Daoy (cell line): Measurements from ENCODE around the gene APEH. TPM values are rescaled to one million over a fixed set of nuclear protein-coding genes. Genes with fewer than 3 reads are reported as not detected.
A peak's percentile ranks its signal among the peaks of the same experiment; 100 is the strongest.

ENCODE experiments used
- DNase-seq: peaks from one replicate; pipeline ENCODE4 v3.0.0-alpha.2; 2015; ENCODE audit warnings: low read depth
- total RNA-seq: library from RNA; depleted of rRNA; stranded (reverse); fragments of >200 nt; shearing (Covaris generic); gene quantifications from 2 replicates; pipeline ENCODE4 v1.2.3, GENCODE V29; 2014; rRNA removed

The APEH gene
- total RNA-seq = 59.1 and 64.5 TPM in 2 replicates

- peak; percentile 98 for DNase-seq
Observed at GRCh38 chr3:49673715-49674496, at the start of gene APEH. Gene APEH, plus strand, starts transcription at chr3:49674351. Its CDS starts 51 bp downstream, at chr3:49674402.

GRCh38 chr3:49625071-49625470, 49.1 kb upstream of the APEH start:
- DNase-seq = no peak

DNA sequence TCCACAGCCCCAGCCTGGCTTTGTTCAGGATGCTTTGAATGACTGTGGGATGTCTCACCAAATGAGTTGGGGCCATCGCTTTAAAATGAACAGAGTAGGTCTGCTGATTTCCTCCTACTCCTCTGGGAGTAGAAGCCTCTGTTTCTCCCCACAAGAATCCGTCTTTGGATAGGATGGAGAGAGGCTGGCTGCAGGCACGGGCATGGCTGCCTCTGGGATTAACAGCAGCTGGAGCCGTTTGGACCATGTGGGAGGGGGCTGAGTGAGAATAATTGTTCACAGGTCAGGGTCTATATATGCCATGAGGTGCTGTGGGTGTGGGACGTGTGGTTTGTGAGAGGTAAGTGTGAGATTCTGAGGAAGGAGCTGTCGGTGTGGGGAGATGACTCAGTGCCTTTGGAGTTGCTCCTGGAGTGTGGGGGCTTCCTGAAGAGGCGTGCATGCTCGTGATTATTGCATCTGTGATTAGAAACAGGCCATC, 48.0 kb upstream of the APEH start:
- peak; percentile 29 for DNase-seq

- DNase-seq = no peak
Observed at GRCh38 chr3:49626796-49627195, 47.4 kb upstream of the APEH start.

GRCh38 chr3:49627634-49628033, 46.5 kb upstream of the APEH start:
- no peak for DNase-seq

DNA sequence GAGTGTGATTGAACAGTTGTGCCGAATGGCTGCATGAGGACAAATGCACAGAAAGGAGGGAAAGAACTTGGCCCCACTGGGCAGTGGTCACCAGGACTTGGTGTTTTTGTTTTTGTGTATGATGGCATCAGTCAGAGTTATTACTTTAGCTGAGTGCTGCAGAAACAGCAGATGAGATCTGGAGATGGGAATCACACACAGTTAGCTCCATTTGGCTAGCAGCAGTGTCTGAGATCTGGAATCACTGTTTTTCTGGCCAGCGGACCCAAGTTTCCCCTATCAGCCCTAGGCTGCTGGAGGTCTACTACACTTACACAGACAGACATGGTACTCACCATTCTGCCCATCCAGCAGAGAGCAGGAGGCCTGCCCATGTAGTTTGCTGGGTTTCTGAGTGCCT, 45.9 kb upstream of the APEH start:
- no peak for DNase-seq

GRCh38 chr3:49629451-49629850, 44.7 kb upstream of the APEH start:
- no peak for DNase-seq

DNA sequence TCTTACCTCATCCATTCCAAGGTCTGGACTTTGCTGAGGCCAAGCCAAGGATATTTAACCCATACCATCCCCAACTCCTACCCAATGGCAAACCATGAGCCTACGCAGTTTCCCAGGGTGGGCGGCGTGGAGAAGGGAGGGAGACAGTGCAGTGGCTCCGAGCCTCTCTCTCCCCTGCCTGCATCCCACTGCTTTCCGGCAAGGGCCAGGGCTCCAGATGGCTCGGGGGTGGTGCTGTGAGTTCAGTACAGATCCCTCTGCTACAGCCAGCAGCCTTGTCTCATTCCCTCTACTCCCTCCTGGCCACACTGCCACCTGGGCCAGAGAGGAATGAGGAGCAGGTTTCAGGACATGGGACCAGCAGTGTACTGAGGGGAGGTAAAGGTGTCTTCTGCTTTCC, 44.3 kb upstream of the APEH start:
- no peak for DNase-seq

DNA sequence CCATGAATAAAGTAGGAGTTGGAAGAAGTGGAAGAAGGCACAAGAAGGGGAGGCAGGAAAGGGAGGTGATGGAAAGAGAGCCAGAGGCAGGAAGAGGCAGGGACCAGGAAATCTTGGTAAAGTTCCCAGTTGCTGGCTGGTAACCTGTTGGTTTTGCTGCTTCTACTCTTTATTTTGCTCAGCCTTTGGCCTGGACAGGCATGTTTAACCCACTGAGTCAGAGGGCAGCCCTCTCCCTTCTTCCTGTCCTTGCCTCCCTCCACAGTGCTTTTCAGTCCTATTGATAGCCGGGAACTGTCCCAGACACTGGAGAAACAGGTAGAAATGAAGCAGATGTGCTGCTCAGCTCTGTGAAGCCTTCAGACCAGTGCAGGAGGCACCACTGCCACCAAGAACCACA, 43.4 kb upstream of the APEH start:
- DNase-seq = no peak

DNA sequence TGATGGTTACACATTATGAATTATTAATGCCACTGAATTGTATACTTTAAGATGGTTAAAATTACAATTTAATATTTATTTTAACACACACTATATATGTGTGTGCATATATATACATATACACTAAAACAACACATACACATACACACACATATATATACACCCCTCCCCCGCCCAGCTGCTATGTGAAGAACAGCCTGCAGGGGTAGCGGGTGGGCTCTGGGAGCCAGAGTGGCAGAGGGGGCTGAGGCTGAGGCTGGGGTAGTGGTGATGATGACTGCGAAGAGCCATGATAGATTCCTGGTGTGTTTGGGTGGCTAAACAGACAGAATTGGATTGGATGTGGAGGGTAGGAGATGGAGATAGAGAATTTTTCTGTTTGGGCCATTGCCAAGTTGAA, 39.4 kb upstream of the APEH start:
- DNase-seq = no peak

- no peak for DNase-seq
Observed at GRCh38 chr3:49636883-49637609, 37.1 kb upstream of the APEH start.

GRCh38 chr3:49638445-49638844, 35.7 kb upstream of the APEH start:
- DNase-seq = peak; percentile 73

DNA sequence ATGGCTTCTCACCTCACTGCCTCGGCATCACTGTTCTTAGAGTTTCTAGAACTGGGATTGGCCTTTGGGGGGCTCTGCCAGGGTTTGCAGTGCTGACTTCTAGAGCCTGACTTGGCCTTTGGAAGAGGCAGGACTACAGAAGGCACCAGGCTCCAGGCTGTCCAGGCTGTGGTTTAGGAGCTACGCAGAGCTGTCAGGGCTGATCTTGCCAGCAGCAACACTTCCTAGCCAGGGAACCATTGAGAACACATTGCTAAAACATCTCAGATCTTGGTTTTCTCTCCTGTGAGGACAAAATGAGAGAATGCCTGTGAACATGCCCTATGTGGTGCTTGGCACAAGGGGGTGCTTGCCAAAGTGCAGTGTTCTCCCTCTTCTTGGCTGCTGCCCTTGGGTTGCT, 34.6 kb upstream of the APEH start:
- no peak for DNase-seq

GRCh38 chr3:49641292-49641691, 32.9 kb upstream of the APEH start:
- no peak for DNase-seq

DNA sequence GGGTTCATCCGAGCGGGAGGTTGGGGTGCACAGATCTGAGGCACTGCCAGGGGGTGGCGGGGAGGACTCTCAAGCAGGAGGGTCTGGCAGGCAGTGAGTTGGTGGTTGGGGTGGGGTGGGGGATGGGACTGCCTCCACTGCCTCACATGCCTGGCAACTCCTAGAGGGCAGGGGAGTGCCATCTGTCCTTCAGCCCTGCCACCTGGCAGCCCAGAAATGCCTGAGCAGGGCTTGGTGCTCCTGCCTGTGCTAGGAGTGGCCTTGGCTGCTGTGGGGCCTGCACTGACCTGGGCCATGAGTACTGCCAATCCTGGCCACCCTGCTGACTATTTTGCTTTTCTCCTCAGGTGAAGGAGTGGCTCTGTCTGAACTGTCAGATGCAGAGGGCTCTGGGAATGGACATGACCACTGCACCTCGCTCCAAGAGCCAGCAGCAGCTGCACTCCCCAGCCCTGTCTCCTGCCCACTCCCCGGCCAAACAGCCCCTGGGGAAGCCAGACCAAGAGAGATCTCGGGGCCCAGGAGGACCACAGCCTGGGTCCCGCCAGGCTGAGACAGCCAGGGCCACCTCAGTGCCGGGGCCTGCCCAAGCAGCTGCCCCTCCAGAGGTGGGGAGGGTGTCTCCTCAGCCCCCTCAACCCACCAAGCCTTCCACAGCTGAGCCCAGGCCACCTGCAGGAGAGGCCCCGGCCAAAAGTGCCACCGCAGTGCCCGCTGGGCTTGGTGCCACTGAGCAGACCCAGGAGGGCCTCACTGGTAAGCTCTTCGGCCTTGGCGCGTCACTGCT, 32.0 kb upstream of the APEH start:
- DNase-seq = no peak

DNA sequence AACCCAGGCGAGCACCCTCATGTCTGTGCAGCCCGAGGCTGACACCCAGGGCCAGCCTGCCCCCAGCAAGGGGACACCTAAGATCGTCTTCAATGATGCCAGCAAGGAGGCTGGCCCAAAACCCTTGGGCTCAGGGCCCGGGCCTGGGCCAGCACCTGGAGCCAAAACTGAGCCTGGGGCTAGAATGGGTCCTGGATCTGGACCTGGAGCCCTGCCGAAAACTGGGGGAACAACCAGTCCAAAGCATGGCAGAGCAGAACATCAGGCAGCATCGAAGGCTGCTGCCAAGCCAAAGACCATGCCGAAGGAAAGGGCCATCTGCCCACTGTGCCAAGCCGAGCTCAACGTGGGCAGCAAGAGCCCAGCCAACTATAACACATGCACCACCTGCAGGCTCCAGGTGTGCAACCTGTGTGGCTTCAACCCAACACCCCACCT, 31.4 kb upstream of the APEH start:
- DNase-seq = no peak

DNA sequence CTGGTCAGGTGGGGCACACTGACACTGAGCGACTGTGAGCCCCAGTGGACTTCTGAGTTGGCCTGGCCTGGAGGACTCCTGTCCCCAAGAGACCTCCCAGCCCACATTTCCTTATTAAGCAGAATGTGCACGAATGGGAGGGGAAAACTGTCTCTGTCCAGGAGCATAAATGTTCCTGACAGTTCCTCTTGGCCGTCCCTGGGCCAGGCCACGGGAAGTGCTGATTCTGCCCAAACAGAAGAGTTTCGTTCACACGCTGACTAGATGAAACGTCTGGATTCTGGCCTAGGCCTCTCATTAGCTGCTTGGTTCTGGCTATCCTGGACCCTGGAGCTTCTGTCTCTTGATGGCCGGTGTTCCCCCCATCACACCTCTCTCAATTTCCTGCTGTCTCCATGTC, 29.5 kb upstream of the APEH start:
- DNase-seq = no peak

- DNase-seq = no peak
Observed at GRCh38 chr3:49646236-49646635, 27.9 kb upstream of the APEH start.

GRCh38 chr3:49647741-49648140, 26.4 kb upstream of the APEH start:
- no peak for DNase-seq

DNA sequence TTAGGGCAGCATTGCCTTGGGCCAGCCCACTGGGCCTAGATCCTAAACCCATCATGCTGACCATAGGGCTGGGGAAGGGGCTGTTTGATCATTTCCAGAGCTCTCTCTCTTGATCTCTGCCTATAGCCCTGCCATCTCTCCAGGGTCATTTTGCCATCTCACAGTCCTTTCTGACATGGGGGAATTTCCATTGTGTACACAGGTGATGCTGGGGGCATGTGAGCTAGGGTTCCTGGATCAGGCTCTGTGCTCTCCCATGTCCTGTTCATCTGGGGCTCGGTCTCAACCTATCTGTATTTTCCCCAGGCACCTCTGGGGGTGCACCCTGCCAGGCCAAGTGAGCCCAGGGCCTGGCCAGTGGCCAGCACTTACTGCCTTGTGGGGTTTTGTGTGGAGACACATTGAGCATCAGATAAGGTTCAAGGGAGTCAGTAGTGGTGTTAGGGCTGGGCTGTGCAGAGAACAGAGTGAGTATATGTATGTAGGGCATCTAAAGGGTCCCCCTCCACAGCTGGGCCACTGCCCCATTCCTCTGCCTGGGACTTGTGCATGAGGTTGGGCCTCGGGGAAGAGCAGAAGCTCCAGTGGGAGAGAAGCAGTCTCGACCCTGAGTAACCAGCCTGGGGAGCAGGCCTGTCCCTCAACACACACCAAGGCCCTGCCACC, 25.7 kb upstream of the APEH start:
- DNase-seq = no peak

DNA sequence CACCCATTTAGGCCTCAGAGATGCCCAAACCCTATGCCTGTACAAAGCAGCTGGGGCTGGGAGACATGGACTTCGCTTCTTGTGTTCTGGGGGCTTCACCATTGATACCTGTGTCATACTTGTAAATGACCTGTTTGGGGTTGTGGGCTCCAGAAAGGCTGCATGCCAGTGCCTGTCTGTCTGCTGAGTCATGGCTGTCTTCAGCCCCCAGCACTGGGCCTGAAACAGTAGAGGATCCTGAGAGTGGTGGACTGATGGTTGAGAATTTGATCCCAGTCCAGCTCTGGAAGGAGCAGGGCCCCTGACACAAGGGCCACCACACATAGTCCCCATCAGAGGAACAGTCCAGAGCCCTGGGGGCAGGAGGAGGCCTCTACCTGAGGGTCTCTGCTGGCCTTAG, 24.6 kb upstream of the APEH start:
- no peak for DNase-seq

DNA sequence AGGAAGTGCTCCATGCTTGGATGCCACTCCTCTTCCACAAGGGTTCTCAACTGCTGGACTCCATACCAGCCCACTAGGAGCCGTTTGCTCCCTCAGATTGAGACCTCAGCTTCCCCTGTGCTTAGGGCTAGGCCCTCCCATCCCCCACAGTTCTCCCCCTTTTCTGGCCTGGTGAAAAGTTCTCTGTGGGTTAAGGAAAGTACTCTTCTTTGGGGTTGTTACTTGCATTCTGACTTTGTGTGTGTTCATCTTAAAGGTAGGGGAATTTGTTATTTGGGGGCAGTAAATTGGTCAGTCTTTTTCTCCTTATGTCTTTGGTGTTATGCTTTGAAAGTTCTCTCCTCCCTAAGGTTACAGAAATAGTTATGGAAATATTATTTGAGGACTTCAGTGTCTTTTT, 24.0 kb upstream of the APEH start:
- DNase-seq = no peak
